NCI-H2196 (cell line): Measurements from ENCODE around the gene HAUS7.

Experiments used
- DNase-seq: peaks from one replicate; lab custom pipeline; 2025; ENCODE audit not compliant: unreplicated experiment; lab: John Stamatoyannopoulos, UW

HAUS7 gene

GRCh38 chrX:153457136-153457825, 13.1 kb downstream of the HAUS7 start:
- DNase-seq, result no peak

DNA sequence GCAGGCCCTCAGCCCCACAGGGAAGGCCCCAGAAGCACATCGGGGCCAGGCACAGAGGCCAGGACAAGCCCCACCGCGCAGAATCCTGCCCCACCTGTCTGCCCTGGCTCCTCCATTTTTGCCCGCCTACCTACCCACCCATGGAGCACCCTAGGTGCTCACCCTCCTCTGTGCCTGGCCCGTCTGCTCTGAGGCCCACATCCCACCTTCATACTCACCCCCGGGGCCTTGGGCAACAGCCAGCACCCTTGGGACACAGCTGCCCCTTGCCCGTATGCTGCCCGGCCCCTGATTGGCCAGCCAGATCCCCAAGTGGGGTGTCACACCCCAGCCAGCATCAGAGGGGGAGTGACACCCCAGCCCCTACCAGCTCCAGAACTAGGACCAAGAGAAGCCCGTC, 13.7 kb downstream of the HAUS7 start:
- no peak for DNase-seq

DNA sequence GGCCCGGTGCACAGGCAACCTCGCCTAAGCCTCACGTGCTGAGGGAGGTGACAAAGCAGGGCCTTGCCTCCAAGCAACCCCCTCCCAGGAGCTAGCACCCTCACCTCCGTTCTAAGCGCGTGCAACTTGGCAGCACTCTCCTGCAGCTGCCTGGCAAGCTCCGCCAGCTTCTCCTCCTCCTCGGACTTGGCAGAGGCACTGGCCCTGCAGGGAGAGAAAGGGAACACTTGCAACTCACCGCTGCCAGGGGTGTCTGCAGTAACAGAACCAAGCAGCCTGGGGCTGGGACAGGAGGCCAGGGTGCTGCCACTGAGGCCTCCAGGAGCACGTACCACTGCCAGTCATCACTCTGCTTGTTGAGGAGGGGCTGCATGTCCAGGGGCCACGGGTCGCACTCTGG, 14.2 kb downstream of the HAUS7 start:
- DNase-seq, result peak; percentile 75

GRCh38 chrX:153455571-153455970, 14.8 kb downstream of the HAUS7 start:
- DNase-seq, result peak; percentile 40

- DNase-seq, result no peak
These were observed 15.3 kb downstream of the HAUS7 start for GRCh38 chrX:153454901-153455550.

DNA sequence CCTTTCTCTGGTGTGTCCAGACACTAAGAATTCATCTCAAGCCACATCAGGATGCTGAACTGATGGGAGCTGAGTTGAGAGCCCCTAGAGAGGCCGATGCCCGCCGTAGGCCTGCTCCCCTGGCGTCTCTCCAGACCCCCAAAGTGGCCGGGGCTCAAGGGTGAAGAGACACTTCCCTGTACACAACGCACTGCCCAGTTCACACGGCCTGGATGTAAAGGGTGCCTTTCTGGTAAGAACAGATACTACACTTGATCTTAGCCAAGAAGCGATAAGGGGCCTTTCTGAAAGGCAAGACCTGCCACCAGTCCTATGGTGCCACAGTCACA, 19.5 kb downstream of the HAUS7 start:
- no peak for DNase-seq

- DNase-seq, result no peak
These were observed 20.0 kb downstream of the HAUS7 start for GRCh38 chrX:153450114-153450948.

DNA sequence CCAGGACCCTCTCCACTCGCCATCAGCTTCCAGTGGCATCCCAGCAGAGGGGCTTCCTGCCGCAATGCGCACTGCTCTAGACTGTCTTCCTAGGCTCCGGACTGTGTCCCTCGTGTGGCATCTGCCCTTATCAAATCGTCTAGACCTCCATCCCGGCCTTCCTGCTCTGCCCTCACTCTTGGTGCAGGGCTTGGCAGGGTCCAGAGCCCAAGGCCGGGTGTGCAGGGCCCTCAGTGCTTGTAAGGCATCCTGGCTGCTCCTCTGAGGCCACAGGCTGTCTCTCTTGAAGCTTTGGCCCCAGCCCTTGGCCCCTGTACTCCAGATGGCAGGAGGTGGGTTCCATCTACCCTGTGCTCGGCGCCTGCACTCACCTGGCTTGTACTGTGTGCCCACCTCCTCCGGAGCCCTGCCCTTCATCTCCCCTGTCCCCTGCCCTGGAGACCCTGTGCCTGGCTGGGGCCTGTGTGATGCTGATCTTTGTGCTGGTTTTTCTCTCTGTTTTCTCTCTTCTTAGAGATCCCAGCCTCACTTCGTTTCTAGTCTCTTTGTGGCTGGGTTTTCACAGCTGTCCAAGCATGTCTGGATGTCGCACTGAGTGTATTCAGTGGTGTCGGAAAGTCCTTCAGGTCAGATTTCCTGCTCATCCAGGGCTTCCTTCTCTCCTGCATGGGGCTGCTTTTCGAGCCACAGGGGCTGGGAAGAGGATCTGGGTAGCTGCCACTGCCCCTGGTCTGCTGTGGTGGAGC, 20.8 kb downstream of the HAUS7 start:
- no peak for DNase-seq

GRCh38 chrX:153448556-153449367, 21.6 kb downstream of the HAUS7 start:
- no peak for DNase-seq

DNA sequence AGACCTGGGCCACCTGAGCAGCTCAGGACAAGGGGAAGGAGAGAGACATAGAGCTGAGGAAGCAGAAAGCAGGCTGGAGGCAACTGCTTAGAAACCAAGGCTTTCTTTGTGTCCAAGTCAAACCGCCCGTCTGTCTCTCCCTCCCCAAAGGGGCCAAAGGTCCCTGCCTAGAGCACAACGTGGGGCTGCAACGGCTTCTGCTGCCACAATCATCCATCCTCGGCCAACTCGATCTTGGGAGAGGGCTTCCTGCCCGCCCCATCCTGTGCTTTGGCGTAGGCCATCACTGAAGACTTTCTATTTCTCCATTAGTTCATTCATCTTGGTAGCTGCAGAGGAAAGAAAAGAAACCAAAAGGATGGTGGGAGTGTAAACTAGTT, 22.8 kb downstream of the HAUS7 start:
- no peak for DNase-seq

DNA sequence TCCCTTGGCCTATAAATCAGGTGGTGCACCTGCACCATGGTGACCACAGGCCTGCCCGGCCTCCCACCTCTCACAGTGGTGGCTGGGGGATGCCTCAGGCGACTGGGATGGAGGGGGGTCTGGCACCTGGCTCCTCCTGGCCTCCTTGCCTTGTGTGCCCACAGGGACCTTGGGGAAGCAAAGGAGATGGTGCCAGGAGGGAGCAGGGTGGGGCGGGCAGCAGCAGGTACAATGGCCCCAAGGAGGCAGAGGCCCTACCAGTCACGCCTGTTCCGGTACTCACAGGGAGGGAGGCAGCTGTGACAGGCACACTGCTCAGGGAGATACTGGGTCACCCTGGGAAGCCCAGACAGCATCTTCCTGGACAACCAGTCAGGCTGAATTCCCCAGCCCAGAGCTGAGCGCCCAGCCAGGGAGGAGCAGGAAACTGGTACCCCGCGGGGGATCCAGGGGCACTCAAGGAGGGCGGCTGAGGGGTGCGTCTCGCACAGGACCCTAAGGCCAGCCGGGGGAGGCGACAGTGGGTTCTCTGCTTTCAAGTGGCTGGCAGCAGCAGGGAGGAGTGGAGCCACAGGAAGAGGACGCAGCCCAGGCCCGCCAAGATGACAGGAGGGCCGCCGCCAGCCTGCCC, 23.3 kb downstream of the HAUS7 start:
- no peak for DNase-seq

DNA sequence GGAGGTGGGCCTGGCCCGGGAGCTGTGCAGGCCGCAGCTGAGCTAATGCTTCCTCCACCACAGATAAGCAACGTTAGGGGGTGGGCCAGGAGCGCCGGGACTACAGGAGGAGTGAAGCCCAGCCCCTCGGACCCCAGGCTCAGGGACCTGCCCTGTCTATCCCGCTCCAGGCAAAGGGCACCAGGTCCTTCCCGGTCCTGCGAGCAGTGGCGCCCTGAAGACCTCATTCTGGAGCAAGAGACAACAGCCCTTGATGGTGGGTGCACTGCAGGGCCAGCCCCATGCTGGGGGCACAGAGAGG, 23.8 kb downstream of the HAUS7 start:
- no peak for DNase-seq

DNA sequence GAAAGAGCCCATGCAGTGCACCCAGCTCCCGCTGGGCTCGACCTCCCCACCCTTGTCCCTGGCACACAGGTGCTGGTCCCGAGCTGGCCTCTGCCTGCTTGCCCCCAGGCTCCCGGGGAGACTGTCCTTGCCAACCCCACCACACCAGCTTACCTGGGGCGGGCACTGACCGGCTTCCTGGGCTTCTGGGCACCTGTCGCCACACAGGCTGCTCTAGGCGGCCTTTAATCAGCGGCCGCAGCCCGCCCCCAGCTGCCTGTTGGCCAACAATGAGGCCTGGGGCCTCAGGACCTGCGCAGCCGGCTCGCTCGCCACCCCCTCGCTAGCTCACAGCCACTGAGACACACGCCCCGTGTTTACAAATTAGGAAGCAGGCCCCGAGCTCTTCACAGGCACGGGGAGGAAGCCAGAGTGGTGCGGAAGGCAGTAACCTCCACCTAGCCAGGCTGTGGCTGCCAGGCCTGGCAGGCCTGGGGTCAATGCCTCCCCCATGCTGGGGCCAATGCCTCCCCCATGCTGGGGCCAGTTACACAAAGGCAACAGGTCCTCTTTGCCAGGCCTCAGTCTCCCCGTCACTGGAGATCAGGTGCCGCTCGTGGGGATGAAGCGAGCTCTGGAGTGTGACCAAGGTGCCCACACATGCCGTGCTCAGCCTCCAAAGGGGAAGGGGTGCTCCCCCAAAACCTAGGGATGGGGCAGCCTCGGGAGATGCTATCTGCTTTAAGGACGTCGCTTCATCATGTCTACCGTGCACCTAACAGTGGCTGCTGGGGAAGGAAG, 24.3 kb downstream of the HAUS7 start, which contains the start of gene TREX2:
TSS of gene TREX2 (minus strand) at position 201 of the 780 bp plus-strand sequence. CDS start 626 bp downstream, outside the sequence.
- DNase-seq, result no peak

DNA sequence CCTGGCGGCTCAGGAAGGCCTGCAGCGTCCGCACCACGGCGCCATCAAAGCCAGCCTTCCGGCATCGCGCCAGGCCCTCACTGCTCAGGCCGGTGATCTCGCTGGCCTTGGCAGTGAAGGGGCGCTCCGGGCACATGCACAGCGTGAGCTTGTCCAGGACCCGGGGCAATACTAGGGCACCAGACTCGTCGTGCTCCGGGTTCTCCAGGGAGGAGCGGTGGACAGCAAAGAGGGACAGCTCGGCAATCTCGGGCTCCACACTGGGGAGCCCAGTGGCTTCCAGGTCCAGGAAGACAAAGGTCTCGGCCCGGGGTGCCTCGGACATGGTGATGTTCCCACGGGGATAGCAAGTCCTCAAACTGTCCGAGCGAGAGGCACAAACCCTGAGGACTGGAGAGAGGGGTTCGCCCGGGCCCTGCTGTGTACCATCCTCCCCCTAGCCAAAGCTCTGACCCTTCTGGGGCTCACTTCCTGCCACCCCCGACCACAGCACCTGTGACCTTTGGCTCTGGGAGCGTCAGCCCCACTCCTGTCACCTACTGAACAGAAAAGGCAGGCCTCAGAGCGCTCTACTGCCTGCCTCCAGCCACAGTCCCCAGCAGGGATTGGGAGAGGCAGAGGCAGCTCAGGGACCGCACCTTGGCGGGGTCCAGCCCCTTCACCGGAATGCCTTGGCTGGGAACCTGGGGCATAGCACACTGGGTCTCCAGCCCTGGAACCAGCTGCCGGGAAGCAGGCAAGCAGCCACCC, 25.1 kb downstream of the HAUS7 start:
- DNase-seq, result no peak

DNA sequence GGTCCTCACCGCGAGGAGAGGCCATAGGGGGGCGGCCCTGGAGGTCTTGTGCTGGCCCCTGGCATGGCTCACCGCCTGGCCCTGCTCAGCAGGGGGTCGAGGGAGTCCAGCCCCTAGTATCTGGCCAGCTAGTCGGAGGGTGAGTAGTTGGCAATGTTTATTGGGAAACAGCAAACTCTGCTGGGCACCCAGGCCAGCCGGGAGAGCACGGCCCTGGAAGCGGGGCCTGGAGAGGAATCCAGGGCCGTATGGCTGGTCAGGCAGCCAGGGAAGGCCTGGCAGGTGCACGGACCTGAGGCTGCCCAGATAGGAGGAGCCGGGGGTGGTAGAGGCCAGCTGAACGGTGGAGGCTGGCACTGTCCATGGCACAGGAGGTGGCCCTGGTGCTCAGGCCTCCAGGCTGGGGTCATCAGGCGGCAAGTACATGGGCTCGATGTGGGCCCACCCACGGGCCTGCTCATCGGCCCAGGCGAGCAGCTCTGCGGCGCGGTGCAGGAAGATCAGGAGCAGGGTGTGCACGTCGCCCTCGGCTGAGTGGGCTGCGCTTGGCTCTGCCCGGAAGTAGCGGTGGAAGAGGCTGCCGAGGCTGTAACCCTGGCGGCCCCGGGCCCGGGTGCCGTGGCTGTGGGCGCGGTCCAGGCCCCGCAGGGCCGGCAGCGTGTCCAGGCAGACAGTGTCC, 25.9 kb downstream of the HAUS7 start:
- no peak for DNase-seq

GRCh38 chrX:153443476-153444332, 26.7 kb downstream of the HAUS7 start:
- DNase-seq, result no peak

DNA sequence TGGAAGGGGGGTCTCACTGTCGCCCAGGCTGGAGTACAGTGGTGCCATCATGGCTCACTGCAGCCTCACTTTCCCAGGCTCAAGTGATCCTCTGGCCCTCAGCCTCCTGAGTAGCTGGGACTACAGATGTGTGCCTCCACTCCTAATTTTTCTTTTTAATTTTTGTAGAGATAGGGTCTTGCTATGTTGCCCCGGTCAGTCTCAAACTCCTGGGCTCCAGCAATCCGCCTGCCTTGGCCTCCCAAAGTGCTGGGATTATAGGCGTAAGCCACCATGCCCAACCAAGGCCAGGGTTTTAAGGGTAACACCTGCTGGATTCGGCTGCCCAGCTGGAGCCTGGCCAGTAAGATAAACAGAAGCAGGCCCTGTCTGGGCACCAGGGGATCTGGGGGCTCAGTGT, 27.9 kb downstream of the HAUS7 start:
- DNase-seq, result no peak
